ENCODE data around the gene IFI6. TPM values are rescaled to one million over a fixed set of nuclear protein-coding genes. Genes with fewer than 3 reads are reported as not detected.
"Not testable (repeated sequence)": the region's sequence is repeated elsewhere in the genome, so short reads cannot be mapped to it uniquely, and the experiment has no call there.

Gene IFI6
- total RNA-seq, 1 donor from 2014 or later, result 23.2 TPM

DNA sequence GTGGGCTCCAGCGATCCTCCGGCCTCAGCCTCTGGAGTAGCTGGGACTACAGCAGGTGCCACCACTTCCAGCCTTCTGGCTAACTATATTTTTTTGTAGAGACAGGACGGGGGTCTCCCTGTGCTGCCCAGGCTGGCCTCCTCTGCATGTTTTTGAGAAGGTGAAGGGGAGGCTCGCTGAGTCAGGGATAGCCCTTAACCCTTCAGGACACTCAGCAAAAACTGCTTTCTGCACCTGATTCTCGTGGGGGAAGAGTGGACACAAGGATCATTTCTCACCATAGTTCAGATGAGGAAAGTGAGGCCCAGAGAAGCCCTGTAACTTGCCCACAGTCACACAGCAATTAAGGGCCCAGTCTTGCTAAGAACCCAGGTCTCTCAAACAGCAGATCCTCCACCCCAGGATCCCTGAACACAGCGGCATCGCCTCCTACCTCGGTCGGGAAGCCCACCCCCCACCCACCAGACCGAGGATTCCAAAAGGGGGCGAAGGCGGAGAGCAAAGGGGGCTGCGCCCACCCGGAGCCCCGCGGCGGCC is 38.3 kb downstream of the IFI6 start:
- no peaks in the 10 kb centered on the region for H3K27me3 Mint-ChIP-seq (ENCODE audit: low read depth)
- H3K4me1 Mint-ChIP-seq (ENCODE audit: low read depth), result peaks cover 8% of the 10 kb centered on the region
- no peak overlapping the region for H3K27ac Mint-ChIP-seq (ENCODE audit: unreplicated experiment)
- H3K36me3 Mint-ChIP-seq (ENCODE audit: low read depth), result no peaks in the 10 kb centered on the region
- TF ChIP-seq CTCF (IDR thresholded peaks at IDR 0.05), result no peak
- DNase-seq (ENCODE audit: low spot score), result no peak
- no peaks in the 10 kb centered on the region for H3K9me3 Mint-ChIP-seq (ENCODE audit: low read depth)
- peak overlapping the region; percentile 47 for H3K4me3 Mint-ChIP-seq (ENCODE audit: unreplicated experiment)

DNA sequence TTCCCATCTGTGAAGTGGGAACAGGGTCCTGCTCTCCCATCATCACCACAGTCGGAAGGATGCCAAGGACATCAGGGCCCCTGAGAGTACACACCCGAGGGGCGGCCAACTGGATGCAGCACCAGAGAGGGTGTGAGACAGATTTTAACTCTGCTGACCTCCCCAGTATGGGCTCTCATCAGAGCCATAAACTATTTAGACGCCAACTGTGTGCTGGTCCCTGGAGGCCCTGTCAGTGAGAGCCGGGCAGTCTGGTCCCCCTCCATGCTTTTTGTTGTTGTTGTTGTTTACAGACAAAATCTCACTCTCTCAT is 38.7 kb downstream of the IFI6 start:
- H3K4me3 Mint-ChIP-seq (ENCODE audit: unreplicated experiment), result no peak overlapping the region
- H3K4me1 Mint-ChIP-seq (ENCODE audit: low read depth), result peaks cover 8% of the 10 kb centered on the region
- DNase-seq (ENCODE audit: low spot score), result no peak
- no peak overlapping the region for H3K27ac Mint-ChIP-seq (ENCODE audit: unreplicated experiment)
- no peaks in the 10 kb centered on the region for H3K27me3 Mint-ChIP-seq (ENCODE audit: low read depth)
- no peak for TF ChIP-seq CTCF (IDR thresholded peaks at IDR 0.05)
- H3K36me3 Mint-ChIP-seq (ENCODE audit: low read depth), result no peaks in the 10 kb centered on the region
- no peaks in the 10 kb centered on the region for H3K9me3 Mint-ChIP-seq (ENCODE audit: low read depth)

- no peak for DNase-seq (ENCODE audit: low spot score)
- H3K27ac Mint-ChIP-seq (ENCODE audit: unreplicated experiment), result no peak overlapping the region
- H3K4me3 Mint-ChIP-seq (ENCODE audit: unreplicated experiment), result no peak overlapping the region
These were observed 39.4 kb downstream of the IFI6 start for GRCh38 chr1:27632387-27633297.

GRCh38 chr1:27630859-27631491 is 41.0 kb downstream of the IFI6 start:
- no peaks in the 10 kb centered on the region for H3K36me3 Mint-ChIP-seq (ENCODE audit: low read depth)
- H3K27ac Mint-ChIP-seq (ENCODE audit: unreplicated experiment), result peak overlapping the region; percentile 28
- DNase-seq (ENCODE audit: low spot score), result no peak
- no peaks in the 10 kb centered on the region for H3K27me3 Mint-ChIP-seq (ENCODE audit: low read depth)
- peaks cover 8% of the 10 kb centered on the region for H3K4me1 Mint-ChIP-seq (ENCODE audit: low read depth)
- no peak overlapping the region for H3K4me3 Mint-ChIP-seq (ENCODE audit: unreplicated experiment)
- H3K9me3 Mint-ChIP-seq (ENCODE audit: low read depth), result no peaks in the 10 kb centered on the region
- TF ChIP-seq CTCF (IDR thresholded peaks at IDR 0.05), result no peak

More at GRCh38 chr1:27632387-27633297, 39.4 kb downstream of the IFI6 start:
- Mint-ChIP-seq H3K27me3 (ENCODE audit: low read depth) (no peaks in the 10 kb centered on the region), H3K36me3 (ENCODE audit: low read depth) (no peaks in the 10 kb centered on the region), H3K9me3 (ENCODE audit: low read depth) (no peaks in the 10 kb centered on the region), H3K4me1 (ENCODE audit: low read depth) (peaks cover 8% of the 10 kb centered on the region)
- TF ChIP-seq CTCF (IDR thresholded peaks at IDR 0.05), result no peak

GRCh38 chr1:27628712-27629111 is 43.3 kb downstream of the IFI6 start:
- DNase-seq (ENCODE audit: low spot score), result no peak
- H3K27ac Mint-ChIP-seq (ENCODE audit: unreplicated experiment), result no peak overlapping the region

GRCh38 chr1:27627733-27628132 is 44.3 kb downstream of the IFI6 start:
- H3K36me3 Mint-ChIP-seq (ENCODE audit: low read depth); DNase-seq (ENCODE audit: low spot score); H3K9me3 Mint-ChIP-seq (ENCODE audit: low read depth); H3K4me1 Mint-ChIP-seq (ENCODE audit: low read depth); H3K27ac Mint-ChIP-seq (ENCODE audit: unreplicated experiment); H3K27me3 Mint-ChIP-seq (ENCODE audit: low read depth); H3K4me3 Mint-ChIP-seq (ENCODE audit: unreplicated experiment): not testable (repeated sequence)

More at GRCh38 chr1:27628712-27629111, 43.3 kb downstream of the IFI6 start:
- no peak for TF ChIP-seq CTCF (IDR thresholded peaks at IDR 0.05)
- Mint-ChIP-seq H3K36me3 (ENCODE audit: low read depth) (no peaks in the 10 kb centered on the region), H3K27me3 (ENCODE audit: low read depth) (no peaks in the 10 kb centered on the region), H3K4me1 (ENCODE audit: low read depth) (peaks cover 8% of the 10 kb centered on the region), H3K9me3 (ENCODE audit: low read depth) (no peaks in the 10 kb centered on the region), H3K4me3 (ENCODE audit: unreplicated experiment) (no peak overlapping the region)

Data from chondrocyte (in vitro differentiated cells).